Amniotic stem cell (primary cell): ENCODE data around the gene CELF5.

Experiments
- DNase-seq: peaks from one replicate; lab custom pipeline; 2025; lab: John Stamatoyannopoulos, UW

The CELF5 gene

DNA sequence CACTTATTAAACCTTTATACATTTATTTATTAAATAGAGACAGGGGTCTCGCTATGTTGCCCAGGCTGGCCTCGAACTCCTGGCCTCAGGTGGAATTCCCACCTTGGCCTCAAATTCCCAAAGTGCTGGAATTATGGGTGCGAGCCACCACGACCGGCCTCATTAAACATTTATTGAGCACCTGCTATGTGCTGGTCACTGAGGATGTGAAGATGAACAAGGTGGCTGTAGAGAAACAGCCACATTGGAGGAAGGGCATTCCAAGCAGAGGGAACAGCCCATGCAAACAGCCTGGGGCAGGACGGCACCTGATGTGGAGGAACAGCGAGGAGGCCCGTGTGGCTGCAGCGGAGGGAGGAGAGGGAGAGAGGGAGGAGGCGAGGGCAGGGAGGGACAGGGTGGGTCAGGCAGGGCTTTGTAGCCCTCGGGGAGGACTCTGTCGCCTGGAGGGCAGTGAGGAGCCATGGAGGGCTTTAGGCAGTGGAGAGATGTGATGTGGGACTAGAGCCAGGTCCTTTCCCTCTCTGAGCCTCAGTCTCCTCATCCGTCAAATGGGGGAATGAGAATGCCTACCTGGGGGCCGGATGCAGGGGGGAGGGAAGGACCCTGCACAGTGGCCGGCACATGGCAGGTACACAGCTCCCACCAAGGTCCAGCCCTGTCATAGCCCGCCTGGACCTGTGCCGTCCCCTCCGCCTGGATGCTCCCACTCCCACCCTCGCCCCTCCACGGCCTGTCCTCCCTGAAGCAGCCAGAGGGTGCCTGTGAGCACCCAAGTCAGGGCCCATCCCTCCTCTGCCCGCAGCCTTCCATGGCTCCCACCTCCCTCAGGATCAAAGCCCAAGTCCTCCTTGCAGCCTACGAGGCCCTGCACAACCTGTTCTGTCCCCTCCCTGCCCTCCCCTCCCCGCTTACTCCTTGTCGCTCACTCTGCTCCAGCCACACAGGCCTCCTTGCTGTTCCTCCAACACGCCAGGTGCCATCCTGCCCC, 120.4 kb downstream of the CELF5 start:
- no peak for DNase-seq

DNA sequence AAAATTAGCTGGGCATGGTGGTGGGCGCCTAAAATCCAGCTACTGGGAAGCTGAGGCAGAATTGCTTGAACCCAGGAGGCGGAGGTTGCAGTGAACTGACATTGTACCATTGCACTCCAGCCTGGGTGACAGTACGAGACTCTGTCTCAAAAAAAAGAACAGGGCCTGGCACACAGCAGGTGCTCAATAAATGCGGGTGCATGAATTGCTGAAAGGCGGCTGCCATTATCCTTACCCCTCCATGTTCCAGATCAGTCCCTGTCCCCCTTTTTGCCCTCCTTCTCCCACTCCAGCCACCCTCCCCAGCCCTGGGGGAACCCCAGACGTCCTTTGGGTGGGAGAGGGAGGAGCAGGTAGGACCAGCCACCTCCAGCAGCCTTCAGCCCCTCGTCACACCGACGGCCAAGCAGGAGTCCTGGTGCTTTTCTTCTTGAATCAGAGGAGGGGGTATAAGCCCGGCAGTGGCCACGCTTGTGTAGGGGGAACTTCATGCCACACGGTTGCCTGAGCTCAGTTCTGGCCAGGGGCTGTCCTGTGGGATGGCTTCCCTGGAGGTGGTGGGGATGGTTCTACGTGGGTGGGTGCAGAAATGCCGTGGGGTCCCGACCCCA, 121.5 kb downstream of the CELF5 start:
- no peak for DNase-seq
